SK-N-SH (cell line): ENCODE data around the gene MEGF10. TPM values are rescaled to one million over a fixed set of nuclear protein-coding genes. Genes with fewer than 3 reads are reported as not detected.

Source experiments
- CTCF ChIA-PET: fragments of 300-600, 350-600 bp; formaldehyde crosslinking; extraction: SDS; loops from one replicate; lab custom pipeline; 2021; lab: Yijun Ruan, JAX
- POLR2A ChIA-PET: fragments of 350-600 bp; sonication (Branson Sonifier 250); formaldehyde crosslinking; extraction: SDS; loops from one replicate; lab custom pipeline; 2020; ENCODE audit warnings: antibody characterized with exemption, inconsistent platforms; lab: Yijun Ruan, JAX
- DNase-seq: peaks from one replicate; pipeline ENCODE4 v3.0.0; 2012
- H2AFZ ChIP-seq: fragments of 200-600 bp; sonication (generic); 2 replicates; pipeline ENCODE4 v1.8.1; 2016; ENCODE audit warnings: antibody characterized with exemption, mild to moderate bottlenecking, low read depth
- H3F3A ChIP-seq: fragments of 200-600 bp; sonication (generic); replicated peaks from 2 replicates; pipeline ENCODE3; 2016; ENCODE audit warnings: antibody characterized with exemption, mild to moderate bottlenecking; ENCODE audit not compliant: insufficient read depth
- H3K27ac ChIP-seq, 2 experiments: fragments of 200-500 bp in 1 of 2; fragments of 200-600 bp in 1 of 2; sonication (Bioruptor generic) in 1 of 2; sonication (generic), shearing (Covaris generic) in 1 of 2; 2 replicates each; pipeline versions ENCODE4 v1.5.1 to v1.6.1; 2014 to 2016; ENCODE audit warnings: low read depth in 2 of 2, inconsistent platforms in 1 of 2, low read length in 1 of 2, mild to moderate bottlenecking in 1 of 2, mixed read lengths in 1 of 2
- H3K27me3 ChIP-seq: fragments of 200-600 bp; sonication (generic), shearing (Covaris generic); 2 replicates; pipeline ENCODE4 v1.6.1; 2016; ENCODE audit warnings: mixed run types; ENCODE audit not compliant: insufficient read depth
- H3K36me3 ChIP-seq, 2 experiments: fragments of 200-500 bp in 1 of 2; fragments of 200-600 bp in 1 of 2; sonication (Bioruptor generic) in 1 of 2; sonication (generic) in 1 of 2; replicated peaks in 1 of 2; 2 replicates each; pipeline versions ENCODE3 to v1.5.1; 2014 to 2016; ENCODE audit warnings: low read length in 1 of 2, mild to moderate bottlenecking in 1 of 2; ENCODE audit not compliant: insufficient read depth in 2 of 2, control insufficient read depth in 1 of 2
- H3K4me1 ChIP-seq, 2 experiments: fragments of 200-500 bp in 1 of 2; fragments of 200-600 bp in 1 of 2; sonication (Bioruptor generic) in 1 of 2; sonication (generic), shearing (Covaris generic) in 1 of 2; 2 replicates each; pipeline versions ENCODE4 v1.5.1 to v1.6.1; 2014 to 2016; ENCODE audit warnings: low read depth in 1 of 2, low read length in 1 of 2, mixed run types in 1 of 2; ENCODE audit not compliant: insufficient read depth in 2 of 2, control insufficient read depth in 1 of 2
- H3K4me2 ChIP-seq: fragments of 200-600 bp; sonication (generic), shearing (Covaris generic); 2 replicates; pipeline ENCODE4 v1.6.1; 2017; ENCODE audit warnings: mixed run types
- H3K4me3 ChIP-seq, 2 experiments: fragments of 200-500 bp in 1 of 2; fragments of 200-600 bp in 1 of 2; sonication (Bioruptor generic) in 1 of 2; sonication (generic), shearing (Covaris generic) in 1 of 2; 2 replicates each; pipeline versions ENCODE4 v1.5.1 to v1.8.1; 2014 to 2016; ENCODE audit warnings: low read depth in 2 of 2, inconsistent platforms in 1 of 2, low read length in 1 of 2, mild to moderate bottlenecking in 1 of 2, mixed read lengths in 1 of 2, moderate library complexity in 1 of 2
- H3K79me2 ChIP-seq: fragments of 200-600 bp; sonication (generic); 2 replicates; pipeline ENCODE4 v1.8.1; 2017; ENCODE audit warnings: mild to moderate bottlenecking; ENCODE audit not compliant: insufficient read depth
- H3K9ac ChIP-seq: fragments of 200-600 bp; sonication (generic); 2 replicates; pipeline ENCODE4 v1.6.1; 2017; ENCODE audit warnings: mixed run types
- H3K9me2 ChIP-seq: fragments of 200-600 bp; sonication (generic); 2 replicates; pipeline ENCODE4 v1.6.1; 2017; ENCODE audit warnings: mixed run types
- H3K9me3 ChIP-seq: fragments of 200-600 bp; sonication (generic); 2 replicates; pipeline ENCODE4 v1.6.1; 2017; ENCODE audit warnings: mixed run types, mild to moderate bottlenecking, moderate library complexity
- H4K20me1 ChIP-seq: fragments of 200-600 bp; sonication (generic); 2 replicates; pipeline ENCODE4 v1.6.1; 2017; ENCODE audit warnings: mild to moderate bottlenecking, mixed run types; ENCODE audit not compliant: insufficient read depth
- ELF1 ChIP-seq: IDR thresholded peaks from 2 replicates; pipeline ENCODE4 v1.4.0; 2012
- EZH2phosphoT487 ChIP-seq: fragments of 200-600 bp; sonication (generic); IDR thresholded peaks from 2 replicates; pipeline ENCODE4 v1.6.1; 2017; ENCODE audit warnings: low read depth, mixed run types, mild to moderate bottlenecking, antibody characterized with exemption, moderate library complexity, borderline replicate concordance
- FOXM1 ChIP-seq: IDR thresholded peaks from 2 replicates; pipeline ENCODE4 v1.4.0; 2012; ENCODE audit warnings: low read depth, mild to moderate bottlenecking
- GABPA ChIP-seq: IDR thresholded peaks from 2 replicates; pipeline ENCODE4 v1.4.0; 2012; ENCODE audit warnings: low read depth, mild to moderate bottlenecking
- GATA2 ChIP-seq: sonication (generic); formaldehyde crosslinking; IDR thresholded peaks from 2 replicates; pipeline ENCODE4 v1.5.0; 2020; ENCODE audit warnings: mild to moderate bottlenecking, missing genetic modification reagents
- NFIC ChIP-seq: IDR thresholded peaks from 2 replicates; pipeline ENCODE4 v1.4.0; 2012; ENCODE audit warnings: borderline replicate concordance
- NRF1 ChIP-seq: IDR thresholded peaks from 2 replicates; pipeline ENCODE4 v1.6.1; 2012; ENCODE audit warnings: low read depth, mild to moderate bottlenecking, low read length
- POLR2AphosphoS5 ChIP-seq: IDR thresholded peaks from 2 replicates; pipeline ENCODE4 v1.6.1; 2012; ENCODE audit warnings: low read depth, low read length
- RAD21 ChIP-seq: IDR thresholded peaks from 2 replicates; pipeline ENCODE4 v1.6.1; 2012; ENCODE audit warnings: mild to moderate bottlenecking, low read length
- RCOR1 ChIP-seq: fragments of 150-350 bp; IDR thresholded peaks from 2 replicates; pipeline ENCODE4 v1.6.1; 2017; ENCODE audit warnings: antibody characterized with exemption, low read length
- RFX5 ChIP-seq: IDR thresholded peaks from 2 replicates; pipeline ENCODE4 v1.6.1; 2012; ENCODE audit warnings: mild to moderate bottlenecking, improper control_type of control experiment, low read length
- SIN3A ChIP-seq: IDR thresholded peaks from 2 replicates; pipeline ENCODE4 v1.6.1; 2012; ENCODE audit warnings: low read depth, mild to moderate bottlenecking, low read length, moderate library complexity, borderline replicate concordance
- TCF12 ChIP-seq: IDR thresholded peaks from 2 replicates; pipeline ENCODE4 v1.4.0; 2012
- TEAD4 ChIP-seq: IDR thresholded peaks from 2 replicates; pipeline ENCODE4 v1.4.0; 2012; ENCODE audit warnings: mild to moderate bottlenecking, borderline replicate concordance; ENCODE audit not compliant: insufficient read depth
- WGBS: methylation state at CpG from one replicate; pipeline ENCODE4 v1.1.6; 2017; ENCODE audit warnings: low lambda C conversion rate; 5-methylcytosine and 5-hydroxymethylcytosine counted together
- polyA plus RNA-seq, 3 experiments: library from polyadenylated mRNA; depleted of rRNA; stranded (reverse); fragments of >200 nt; gene quantifications; 2 replicates each; pipeline ENCODE4 v1.2.3, GENCODE V29; 2012
- TF ChIP-seq, protein P1 (sequence below): IDR thresholded peaks from 2 replicates; pipeline ENCODE4 v1.6.1; 2012; ENCODE audit warnings: mild to moderate bottlenecking, low read depth, low read length, moderate library complexity
- TF ChIP-seq, protein P2 (sequence below): IDR thresholded peaks from 2 replicates; pipeline ENCODE4 v1.4.0; 2012; ENCODE audit warnings: low read depth, borderline replicate concordance
- TF ChIP-seq, protein P3 (sequence below): fragments of 150-350 bp; IDR thresholded peaks from 2 replicates; pipeline ENCODE4 v1.6.1; 2016; ENCODE audit warnings: mild to moderate bottlenecking, low read depth, low read length

Gene MEGF10
- polyA plus RNA-seq, 1 of the 3 experiments (the other 2 are of a cell fraction) = 1.1 TPM

DNA sequence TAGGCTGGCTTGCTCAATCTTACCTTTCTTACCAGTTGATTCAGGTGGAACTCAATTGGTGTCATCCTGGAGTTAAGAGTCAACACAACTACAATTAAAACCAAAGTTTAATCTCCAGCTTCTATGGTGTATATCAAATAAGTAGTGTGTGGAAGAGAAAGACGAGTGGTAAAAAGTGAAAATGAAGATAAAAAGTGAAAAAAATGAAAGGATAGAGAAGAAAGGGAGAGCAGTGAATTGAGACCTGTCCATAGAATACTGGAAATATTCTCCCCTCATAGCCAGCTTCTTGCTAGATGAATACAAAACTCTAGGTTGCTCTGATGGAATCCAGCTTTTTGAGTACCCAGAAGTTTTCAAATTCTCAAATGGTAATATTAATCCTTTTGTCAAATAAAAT is 76.4 kb downstream of the MEGF10 start (continued):
- no peak for TF ChIP-seq NRF1
- no peak for TF ChIP-seq POLR2AphosphoS5
- TF ChIP-seq TCF12 = no peak
- no peak for TF ChIP-seq ELF1
- TF ChIP-seq GABPA = no peak
- no peak for TF ChIP-seq TEAD4
- TF ChIP-seq, protein P1, sequence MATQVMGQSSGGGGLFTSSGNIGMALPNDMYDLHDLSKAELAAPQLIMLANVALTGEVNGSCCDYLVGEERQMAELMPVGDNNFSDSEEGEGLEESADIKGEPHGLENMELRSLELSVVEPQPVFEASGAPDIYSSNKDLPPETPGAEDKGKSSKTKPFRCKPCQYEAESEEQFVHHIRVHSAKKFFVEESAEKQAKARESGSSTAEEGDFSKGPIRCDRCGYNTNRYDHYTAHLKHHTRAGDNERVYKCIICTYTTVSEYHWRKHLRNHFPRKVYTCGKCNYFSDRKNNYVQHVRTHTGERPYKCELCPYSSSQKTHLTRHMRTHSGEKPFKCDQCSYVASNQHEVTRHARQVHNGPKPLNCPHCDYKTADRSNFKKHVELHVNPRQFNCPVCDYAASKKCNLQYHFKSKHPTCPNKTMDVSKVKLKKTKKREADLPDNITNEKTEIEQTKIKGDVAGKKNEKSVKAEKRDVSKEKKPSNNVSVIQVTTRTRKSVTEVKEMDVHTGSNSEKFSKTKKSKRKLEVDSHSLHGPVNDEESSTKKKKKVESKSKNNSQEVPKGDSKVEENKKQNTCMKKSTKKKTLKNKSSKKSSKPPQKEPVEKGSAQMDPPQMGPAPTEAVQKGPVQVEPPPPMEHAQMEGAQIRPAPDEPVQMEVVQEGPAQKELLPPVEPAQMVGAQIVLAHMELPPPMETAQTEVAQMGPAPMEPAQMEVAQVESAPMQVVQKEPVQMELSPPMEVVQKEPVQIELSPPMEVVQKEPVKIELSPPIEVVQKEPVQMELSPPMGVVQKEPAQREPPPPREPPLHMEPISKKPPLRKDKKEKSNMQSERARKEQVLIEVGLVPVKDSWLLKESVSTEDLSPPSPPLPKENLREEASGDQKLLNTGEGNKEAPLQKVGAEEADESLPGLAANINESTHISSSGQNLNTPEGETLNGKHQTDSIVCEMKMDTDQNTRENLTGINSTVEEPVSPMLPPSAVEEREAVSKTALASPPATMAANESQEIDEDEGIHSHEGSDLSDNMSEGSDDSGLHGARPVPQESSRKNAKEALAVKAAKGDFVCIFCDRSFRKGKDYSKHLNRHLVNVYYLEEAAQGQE = no peak
- TF ChIP-seq, protein P2, sequence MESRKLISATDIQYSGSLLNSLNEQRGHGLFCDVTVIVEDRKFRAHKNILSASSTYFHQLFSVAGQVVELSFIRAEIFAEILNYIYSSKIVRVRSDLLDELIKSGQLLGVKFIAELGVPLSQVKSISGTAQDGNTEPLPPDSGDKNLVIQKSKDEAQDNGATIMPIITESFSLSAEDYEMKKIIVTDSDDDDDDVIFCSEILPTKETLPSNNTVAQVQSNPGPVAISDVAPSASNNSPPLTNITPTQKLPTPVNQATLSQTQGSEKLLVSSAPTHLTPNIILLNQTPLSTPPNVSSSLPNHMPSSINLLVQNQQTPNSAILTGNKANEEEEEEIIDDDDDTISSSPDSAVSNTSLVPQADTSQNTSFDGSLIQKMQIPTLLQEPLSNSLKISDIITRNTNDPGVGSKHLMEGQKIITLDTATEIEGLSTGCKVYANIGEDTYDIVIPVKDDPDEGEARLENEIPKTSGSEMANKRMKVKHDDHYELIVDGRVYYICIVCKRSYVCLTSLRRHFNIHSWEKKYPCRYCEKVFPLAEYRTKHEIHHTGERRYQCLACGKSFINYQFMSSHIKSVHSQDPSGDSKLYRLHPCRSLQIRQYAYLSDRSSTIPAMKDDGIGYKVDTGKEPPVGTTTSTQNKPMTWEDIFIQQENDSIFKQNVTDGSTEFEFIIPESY = no peak
- TF ChIP-seq EZH2phosphoT487 = no peak
- no peak for TF ChIP-seq RAD21

DNA sequence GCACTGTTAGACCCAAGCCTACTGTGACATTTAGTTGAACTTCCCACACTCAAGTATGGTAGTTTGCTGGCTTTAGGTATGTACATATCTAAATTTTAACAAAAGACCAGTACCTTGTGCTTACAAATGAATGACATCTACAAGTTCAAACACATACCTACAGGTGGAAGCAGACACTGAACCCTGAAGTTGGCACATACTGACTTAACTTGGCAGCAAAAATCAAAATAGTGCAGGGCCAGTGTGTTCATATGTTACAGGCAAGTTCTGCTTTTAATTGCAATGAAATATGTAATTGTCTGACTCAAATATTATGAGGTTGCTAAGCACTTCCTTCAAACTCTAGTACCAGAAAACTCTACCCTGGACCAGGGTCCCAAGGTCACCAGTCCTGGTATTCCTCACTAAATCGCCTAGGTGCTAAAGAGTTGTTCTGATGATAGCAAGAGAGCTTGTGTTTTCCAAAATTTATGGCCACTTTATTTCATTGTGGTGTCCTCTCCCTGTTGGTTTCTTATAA is 77.4 kb downstream of the MEGF10 start:
- Histone ChIP-seq H3K4me3 (no peak overlapping the region), H3K36me3 (no peaks in the 10 kb centered on the region), H3K9me2 (no peaks in the 10 kb centered on the region), H3K27ac (no peak overlapping the region), H3F3A (peaks cover 14% of the 10 kb centered on the region), H3K4me2 (no peak overlapping the region), H3K79me2 (no peaks in the 10 kb centered on the region), H3K27me3 (no peaks in the 10 kb centered on the region), H2AFZ (no peak overlapping the region), H4K20me1 (no peaks in the 10 kb centered on the region), H3K9ac (no peak overlapping the region), H3K9me3 (no peaks in the 10 kb centered on the region), H3K4me1 (peaks cover 0 to 9% of the 10 kb centered on the region in 2 experiments; a peak in 2 of 4 replicates)
- POLR2A ChIA-PET = no interaction called here
- 80% methylated on average over 1 of the region's 1 CpG for WGBS
- CTCF ChIA-PET = interaction anchor here (1.3 kb wide), 1 partner anchor 13 kb away, joined by 3 read pairs; no protein-coding TSS in a partner anchor
- no peak for DNase-seq
- no peak for TF ChIP-seq RFX5
- TF ChIP-seq SIN3A = no peak
- TF ChIP-seq RCOR1 = no peak
- TF ChIP-seq GATA2 (CRISPR knock-in tag) = no peak
- TF ChIP-seq, protein P1 = no peak
- TF ChIP-seq, protein P3, sequence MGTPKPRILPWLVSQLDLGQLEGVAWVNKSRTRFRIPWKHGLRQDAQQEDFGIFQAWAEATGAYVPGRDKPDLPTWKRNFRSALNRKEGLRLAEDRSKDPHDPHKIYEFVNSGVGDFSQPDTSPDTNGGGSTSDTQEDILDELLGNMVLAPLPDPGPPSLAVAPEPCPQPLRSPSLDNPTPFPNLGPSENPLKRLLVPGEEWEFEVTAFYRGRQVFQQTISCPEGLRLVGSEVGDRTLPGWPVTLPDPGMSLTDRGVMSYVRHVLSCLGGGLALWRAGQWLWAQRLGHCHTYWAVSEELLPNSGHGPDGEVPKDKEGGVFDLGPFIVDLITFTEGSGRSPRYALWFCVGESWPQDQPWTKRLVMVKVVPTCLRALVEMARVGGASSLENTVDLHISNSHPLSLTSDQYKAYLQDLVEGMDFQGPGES = no peak
- no peak for TF ChIP-seq FOXM1
- TF ChIP-seq NFIC = no peak
- no peak for TF ChIP-seq NRF1
